ENCODE results near the gene ADRA2B.

ADRA2B gene

GRCh38 chr2:96113367-96113677 lies 3.0 kb downstream of the ADRA2B start:
- DNase-seq, result no peak
- TF ChIP-seq POLR2A (IDR thresholded peaks at IDR 0.05; ENCODE audit: low read length) (no peak), GATA1 (IDR thresholded peaks at IDR 0.05; ENCODE audit: low read depth, low read length) (no peak)

GRCh38 chr2:96112501-96113366 lies 3.6 kb downstream of the ADRA2B start:
- TF ChIP-seq POLR2A (IDR thresholded peaks at IDR 0.05; ENCODE audit: low read length), result no peak
- no peak for TF ChIP-seq GATA1 (IDR thresholded peaks at IDR 0.05; ENCODE audit: low read depth, low read length)
- DNase-seq, result no peak

GRCh38 chr2:96111823-96112500 lies 4.4 kb downstream of the ADRA2B start:
- TF ChIP-seq POLR2A (IDR thresholded peaks at IDR 0.05; ENCODE audit: low read length) (no peak), GATA1 (IDR thresholded peaks at IDR 0.05; ENCODE audit: low read depth, low read length) (no peak)
- DNase-seq, result no peak

GRCh38 chr2:96111257-96111640 lies 5.1 kb downstream of the ADRA2B start:
- TF ChIP-seq GATA1 (IDR thresholded peaks at IDR 0.05; ENCODE audit: low read depth, low read length) (no peak), POLR2A (IDR thresholded peaks at IDR 0.05; ENCODE audit: low read length) (no peak)
- DNase-seq, result no peak

- no peak for TF ChIP-seq GATA1 (IDR thresholded peaks at IDR 0.05; ENCODE audit: low read depth, low read length)
- no peak for TF ChIP-seq POLR2A (IDR thresholded peaks at IDR 0.05; ENCODE audit: low read length)
- DNase-seq, result no peak
Observed at GRCh38 chr2:96110621-96111256, 5.6 kb downstream of the ADRA2B start.

GRCh38 chr2:96109931-96110511 lies 6.3 kb downstream of the ADRA2B start:
- no peak for TF ChIP-seq POLR2A (IDR thresholded peaks at IDR 0.05; ENCODE audit: low read length)
- no peak for TF ChIP-seq GATA1 (IDR thresholded peaks at IDR 0.05; ENCODE audit: low read depth, low read length)
- DNase-seq, result no peak

- TF ChIP-seq POLR2A (IDR thresholded peaks at IDR 0.05; ENCODE audit: low read length), result no peak
- TF ChIP-seq GATA1 (IDR thresholded peaks at IDR 0.05; ENCODE audit: low read depth, low read length), result no peak
- DNase-seq, result no peak
Observed at GRCh38 chr2:96109361-96109680, 7.0 kb downstream of the ADRA2B start.

GRCh38 chr2:96108541-96109360 lies 7.6 kb downstream of the ADRA2B start:
- no peak for TF ChIP-seq GATA1 (IDR thresholded peaks at IDR 0.05; ENCODE audit: low read depth, low read length)
- TF ChIP-seq POLR2A (IDR thresholded peaks at IDR 0.05; ENCODE audit: low read length), result no peak
- DNase-seq, result no peak

GRCh38 chr2:96108151-96108540 lies 8.2 kb downstream of the ADRA2B start:
- TF ChIP-seq GATA1 (IDR thresholded peaks at IDR 0.05; ENCODE audit: low read depth, low read length) (no peak), POLR2A (IDR thresholded peaks at IDR 0.05; ENCODE audit: low read length) (no peak)
- no peak for DNase-seq

GRCh38 chr2:96107708-96108065 lies 8.7 kb downstream of the ADRA2B start:
- DNase-seq, result no peak
- TF ChIP-seq POLR2A (IDR thresholded peaks at IDR 0.05; ENCODE audit: low read length) (no peak), GATA1 (IDR thresholded peaks at IDR 0.05; ENCODE audit: low read depth, low read length) (no peak)

- no peak for TF ChIP-seq POLR2A (IDR thresholded peaks at IDR 0.05; ENCODE audit: low read length)
- no peak for TF ChIP-seq GATA1 (IDR thresholded peaks at IDR 0.05; ENCODE audit: low read depth, low read length)
- DNase-seq, result no peak
Observed at GRCh38 chr2:96106991-96107707, 9.2 kb downstream of the ADRA2B start.

GRCh38 chr2:96105994-96106715 lies 10.2 kb downstream of the ADRA2B start:
- DNase-seq, result no peak
- TF ChIP-seq GATA1 (IDR thresholded peaks at IDR 0.05; ENCODE audit: low read depth, low read length) (no peak), POLR2A (IDR thresholded peaks at IDR 0.05; ENCODE audit: low read length) (no peak)

All from erythroblast (primary cell).